IPS-11a (cell line): Measurements from ENCODE around the gene CITED4.

Experiments used
- H3K4me3 ChIP-seq: one replicate; pipeline ENCODE4 v1.5.1; 2013; ENCODE audit warnings: low read depth, low read length, control low read depth

The CITED4 gene

DNA sequence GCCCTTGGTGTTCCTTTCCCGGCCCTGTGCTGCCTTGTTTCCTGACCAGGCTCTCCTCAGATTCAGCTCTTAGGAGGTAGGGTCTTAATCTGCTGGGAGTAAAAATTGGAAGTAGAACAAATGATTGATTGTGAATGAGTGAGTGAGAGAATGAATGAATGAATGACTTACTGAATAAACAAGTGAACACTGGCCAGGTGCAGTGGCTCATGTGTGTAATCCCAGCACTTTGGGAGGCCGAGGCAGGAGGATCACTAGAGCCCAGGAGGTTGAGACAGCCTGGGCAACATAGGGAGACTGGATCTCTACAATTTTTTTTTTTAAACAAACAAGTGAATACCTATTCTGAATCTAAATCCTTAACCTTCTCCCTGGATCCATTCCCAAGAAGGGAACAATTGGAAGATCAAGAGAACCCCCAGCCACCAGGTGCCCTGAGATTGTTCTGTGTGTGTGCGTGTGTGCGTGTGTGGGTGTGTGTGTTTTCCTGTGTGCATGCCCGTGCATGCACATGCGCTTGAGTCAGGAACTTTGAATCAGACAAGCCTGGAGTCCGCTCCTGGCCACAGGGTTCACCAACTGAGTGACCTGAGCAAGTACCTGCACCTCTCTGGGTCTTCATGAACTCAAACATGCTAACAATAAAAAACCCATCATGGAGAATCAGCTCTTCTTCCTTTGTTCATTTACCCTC lies 24.3 kb upstream of the CITED4 start:
- no peak overlapping the region for H3K4me3 ChIP-seq

DNA sequence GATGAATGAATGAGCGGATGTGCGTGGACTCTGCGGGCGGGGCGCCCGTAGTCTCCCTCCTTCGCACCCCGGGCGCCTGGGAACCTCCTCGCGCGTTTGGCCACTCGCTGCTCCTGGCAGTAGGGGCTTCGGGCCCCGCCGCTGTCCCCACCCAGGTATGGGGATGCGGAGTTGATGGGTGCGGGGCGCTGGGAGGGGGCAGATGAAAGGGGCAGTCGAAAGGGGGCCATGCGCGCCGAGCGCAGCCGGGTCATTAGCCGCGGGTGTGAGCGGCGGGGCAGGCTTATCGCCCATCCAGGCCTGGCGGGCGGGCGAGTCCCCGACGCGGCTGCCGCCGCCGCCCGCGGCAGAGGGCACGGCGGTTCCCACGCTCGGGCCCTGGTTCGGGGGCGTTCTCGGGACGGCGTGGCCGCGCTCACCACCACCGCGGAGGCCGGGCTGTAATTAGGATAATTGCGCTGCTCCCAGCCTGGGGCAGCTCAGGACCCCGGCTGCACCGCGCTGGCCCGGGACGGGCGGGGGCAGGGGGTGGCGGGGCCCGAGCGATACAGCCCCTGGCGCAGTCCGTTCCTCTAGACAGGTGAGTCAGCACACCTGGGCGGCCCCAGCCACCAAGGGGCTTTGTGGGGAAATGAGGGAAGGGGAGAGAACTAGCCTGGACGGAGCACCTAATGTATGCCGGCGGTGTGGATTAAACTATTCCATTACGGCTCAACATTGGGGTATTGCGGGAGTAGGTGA lies 22.1 kb upstream of the CITED4 start:
- H3K4me3 ChIP-seq: peak overlapping the region; percentile 27

DNA sequence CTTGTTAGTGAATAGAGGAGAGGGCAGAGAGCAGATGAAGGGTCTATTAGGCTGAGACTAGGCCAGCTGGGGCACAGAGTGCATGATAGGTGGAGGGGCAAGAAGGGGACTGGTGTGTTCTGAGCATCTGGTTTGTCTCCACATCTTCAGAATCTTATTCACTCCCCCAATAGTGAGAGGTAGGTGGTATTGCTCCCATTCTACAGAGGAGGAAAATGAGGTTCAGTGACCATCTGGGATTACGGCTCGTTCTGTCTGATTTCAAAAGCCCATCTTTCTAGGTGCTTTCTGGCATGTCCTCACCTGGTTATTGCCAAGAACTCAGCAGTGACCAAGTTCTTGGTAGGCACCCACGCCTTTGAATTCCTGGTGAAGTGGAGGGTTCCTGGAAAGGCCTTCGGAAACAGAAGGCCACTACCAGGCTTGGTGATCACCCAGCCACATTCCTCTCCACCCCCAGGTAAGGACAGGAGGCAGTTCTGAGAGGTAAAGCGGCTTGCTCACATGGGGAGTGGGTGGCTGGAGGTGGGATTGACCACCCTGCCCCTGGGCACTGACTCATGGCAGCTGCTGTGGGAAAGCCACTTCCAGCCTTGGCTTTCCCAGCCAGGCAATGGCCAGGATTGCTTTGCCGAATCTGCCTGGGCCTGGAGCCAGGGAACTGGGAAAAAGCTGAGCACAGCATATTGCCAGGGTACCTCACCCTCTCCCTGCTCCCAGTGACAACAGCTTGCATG lies 18.8 kb upstream of the CITED4 start:
- no peak overlapping the region for H3K4me3 ChIP-seq

DNA sequence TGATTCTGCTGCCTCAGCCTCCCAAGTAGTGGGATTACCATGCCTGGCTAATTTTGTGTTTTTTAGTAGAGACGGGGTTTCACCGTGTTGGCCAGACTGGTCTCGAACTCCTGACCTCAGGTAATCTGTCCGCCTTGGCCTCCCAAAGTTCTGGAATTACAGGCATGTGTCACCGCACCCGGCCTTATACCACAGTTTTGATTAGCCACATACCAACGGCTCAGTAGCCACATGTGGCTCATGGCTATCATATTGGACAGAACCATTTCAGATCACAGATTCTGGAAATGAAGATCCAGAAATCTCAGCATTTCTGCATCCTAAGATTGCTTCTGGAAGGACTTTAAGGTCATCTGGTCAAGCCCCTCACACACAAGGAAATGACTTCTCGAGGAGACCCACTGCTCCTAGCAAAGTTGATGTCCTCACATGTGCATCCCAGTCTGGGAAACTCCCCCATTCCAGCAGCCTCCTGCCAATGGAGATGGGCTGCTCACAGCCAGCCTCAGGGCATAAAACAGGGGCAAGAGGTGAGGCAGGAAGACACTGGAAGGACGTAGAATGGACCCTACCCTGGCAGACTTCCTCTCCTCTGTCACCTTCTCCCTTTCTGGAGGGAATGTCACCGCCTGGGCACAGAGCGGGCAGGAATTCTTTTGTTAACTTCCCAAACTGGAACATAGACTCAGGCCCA lies 17.5 kb upstream of the CITED4 start:
- H3K4me3 ChIP-seq: no peak overlapping the region

DNA sequence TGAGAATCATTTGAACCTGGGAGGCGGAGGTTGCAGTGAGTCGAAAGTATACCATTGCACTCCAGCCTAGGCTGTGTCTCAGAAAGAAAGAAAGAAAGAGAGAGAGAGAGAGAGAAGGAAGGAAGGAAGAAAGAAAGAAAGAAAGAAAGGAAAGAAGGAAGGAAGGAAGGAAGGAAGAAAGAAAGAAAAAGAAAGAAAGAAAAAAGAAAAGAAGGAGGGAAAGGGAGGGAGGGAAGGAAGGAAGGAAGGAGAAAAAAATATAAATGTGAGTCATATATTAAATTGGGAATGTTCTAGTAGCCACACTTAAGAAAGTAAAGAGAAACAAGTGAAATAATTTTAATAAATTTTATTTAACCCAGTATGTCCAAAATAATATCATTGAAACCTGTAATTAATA lies 16.7 kb upstream of the CITED4 start:
- no peak overlapping the region for H3K4me3 ChIP-seq

DNA sequence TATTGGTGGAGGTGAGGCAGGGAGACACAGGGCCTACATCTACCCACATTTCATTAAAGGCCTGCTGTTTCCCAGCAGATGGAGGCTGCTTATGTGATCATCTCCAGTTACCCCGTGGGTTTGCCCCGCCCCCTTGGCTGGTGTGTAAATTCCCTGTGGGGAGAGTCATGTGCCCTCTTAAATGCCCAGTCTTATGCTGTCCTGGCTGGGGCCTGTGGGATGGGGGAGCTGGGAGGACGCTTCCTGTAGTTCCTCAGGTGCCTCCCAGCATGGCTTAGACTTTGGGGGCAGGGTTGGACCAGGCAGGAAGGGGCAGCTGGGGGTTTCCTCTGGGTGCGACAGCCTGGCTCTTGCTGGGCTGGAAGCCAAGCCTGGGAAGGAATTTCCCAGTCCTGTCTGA lies 15.5 kb upstream of the CITED4 start:
- no peak overlapping the region for H3K4me3 ChIP-seq

DNA sequence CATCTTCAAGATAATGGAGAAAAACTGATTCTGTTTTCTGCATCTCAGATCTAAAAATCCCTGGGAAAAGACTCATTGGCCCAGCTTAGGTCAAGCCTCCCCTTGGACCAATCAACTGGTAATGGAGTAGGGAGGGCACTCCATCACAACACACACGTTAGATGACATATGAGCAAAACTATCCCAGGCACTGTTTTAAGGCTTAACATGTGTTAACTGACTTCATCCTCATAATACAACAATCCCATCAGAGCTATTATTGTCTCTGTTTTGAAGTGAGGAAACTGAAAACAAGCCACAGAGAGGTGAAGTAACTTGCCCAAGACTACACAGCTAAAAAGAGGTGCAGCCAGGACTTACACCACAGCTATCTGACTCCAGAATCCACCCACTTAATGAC lies 14.7 kb upstream of the CITED4 start:
- no peak overlapping the region for H3K4me3 ChIP-seq

DNA sequence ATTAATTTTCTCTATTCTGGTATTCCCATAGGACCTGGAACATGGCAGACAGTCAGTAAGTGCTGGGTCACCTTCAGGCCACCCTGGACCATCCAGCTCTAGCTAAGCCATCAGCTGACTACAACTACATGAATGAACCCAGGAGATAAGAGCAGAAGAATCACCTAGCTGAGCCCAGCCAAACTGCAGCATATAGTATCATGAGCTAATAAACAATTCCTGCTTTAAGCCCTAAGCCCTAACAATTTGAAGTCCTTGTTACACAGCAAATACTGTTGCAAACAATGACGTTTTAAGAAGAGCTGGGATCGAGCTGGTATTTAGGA lies 14.2 kb upstream of the CITED4 start:
- no peak overlapping the region for H3K4me3 ChIP-seq

DNA sequence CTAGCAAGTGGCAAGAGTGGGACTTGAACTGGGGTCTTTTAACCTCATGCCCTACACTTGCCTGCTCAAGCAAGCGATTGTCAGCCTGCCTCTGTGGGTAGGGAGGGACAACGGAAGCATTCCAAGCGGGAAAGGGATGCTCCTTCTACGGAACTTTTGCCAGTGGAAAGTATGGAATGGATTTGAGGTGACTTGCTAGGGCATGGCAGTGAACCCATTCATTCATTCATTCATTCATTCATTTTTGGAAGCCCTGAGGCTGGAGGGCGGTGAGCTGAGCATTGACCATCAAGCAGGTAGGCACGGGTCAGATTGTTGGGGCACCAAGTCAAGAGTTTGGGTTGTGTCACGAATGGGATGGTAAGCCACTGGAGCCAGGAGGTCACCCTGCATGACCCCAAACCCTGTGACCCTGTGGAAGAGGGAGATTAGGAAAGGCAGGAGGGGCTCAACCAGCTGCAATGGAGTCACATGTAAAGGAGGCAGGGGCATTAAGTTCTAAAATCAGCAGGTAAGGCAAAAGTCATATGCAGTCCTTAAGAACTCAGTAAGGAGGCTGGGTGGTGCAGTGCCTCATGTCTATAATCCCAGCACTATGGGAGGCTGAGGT lies 11.8 kb upstream of the CITED4 start:
- H3K4me3 ChIP-seq: no peak overlapping the region

DNA sequence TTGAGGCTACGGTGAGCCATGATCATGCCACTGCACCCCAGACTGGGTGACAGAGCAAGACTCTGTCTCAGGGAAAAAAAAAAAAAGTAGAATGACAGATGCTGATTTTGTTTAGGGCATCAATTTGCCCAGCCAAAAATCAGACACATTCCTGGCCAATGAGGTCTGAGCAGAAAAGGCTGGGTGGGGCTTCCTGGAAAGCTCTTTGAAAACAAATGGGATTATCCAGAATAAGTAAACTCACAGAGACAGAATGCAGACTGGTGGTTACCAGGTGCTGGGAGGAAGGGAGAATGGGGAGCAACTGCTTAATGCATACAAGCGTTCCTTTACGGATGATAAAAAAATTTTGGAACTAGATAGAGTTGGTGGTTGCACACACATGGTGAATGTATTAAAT lies 10.1 kb upstream of the CITED4 start:
- H3K4me3 ChIP-seq: no peak overlapping the region

DNA sequence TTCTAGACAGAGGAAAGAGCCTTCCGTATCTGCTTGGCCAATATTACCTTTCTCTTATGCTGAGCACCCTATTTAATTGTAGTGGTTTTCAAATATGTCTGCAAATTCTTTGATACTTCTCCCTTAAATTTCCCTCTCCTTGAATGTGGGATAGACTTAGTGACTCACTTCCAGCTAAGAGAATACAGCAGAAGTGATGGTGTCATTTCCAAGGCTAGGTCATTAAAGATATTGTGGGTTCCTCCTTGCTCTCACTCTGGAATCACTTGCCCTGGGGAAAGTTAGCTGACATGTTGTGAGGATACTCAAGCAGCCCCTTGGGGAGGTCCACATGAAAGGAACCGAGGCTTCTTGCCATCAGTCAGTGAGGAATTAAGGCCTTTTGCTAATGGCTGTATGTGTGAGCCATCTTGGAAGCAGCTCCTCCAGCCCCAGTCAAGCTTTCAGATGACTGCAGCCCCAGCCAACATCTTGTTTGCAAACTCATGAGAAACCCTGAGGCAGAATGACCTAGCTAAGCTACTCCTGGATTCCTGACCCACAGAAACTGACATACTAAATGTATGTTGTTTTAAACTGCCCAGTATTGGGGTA lies 8.1 kb upstream of the CITED4 start:
- H3K4me3 ChIP-seq: no peak overlapping the region

DNA sequence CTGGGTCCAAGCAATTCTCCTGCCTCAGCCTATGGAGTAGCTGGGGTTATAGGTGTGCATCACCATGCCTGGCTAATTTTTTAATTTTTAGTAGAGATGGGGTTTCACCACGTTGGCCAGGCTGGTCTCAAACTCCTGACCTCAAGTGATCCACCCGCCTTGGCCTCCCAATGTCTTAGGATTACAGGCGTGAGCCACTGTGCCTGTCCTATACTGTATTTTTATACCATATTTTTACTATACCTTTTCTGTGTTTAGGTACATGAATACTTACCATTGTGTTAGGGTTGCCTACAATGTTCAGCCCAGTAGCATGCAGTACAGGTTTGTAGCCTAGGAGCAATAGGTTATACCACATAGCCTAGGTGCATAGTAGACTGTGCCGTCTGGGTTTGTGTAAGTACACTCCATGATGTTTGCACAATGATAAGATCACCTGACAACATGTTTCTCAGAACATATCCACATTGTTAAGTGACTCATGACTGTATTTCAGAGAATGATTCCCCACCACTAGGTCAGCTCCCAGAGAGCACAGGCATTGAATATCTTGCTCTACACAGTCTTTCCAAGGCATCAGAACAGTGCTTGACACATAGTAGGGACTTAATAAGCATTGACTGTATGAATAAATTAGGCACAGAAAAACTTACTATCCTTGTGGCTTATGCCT lies 6.0 kb upstream of the CITED4 start:
- H3K4me3 ChIP-seq: no peak overlapping the region

DNA sequence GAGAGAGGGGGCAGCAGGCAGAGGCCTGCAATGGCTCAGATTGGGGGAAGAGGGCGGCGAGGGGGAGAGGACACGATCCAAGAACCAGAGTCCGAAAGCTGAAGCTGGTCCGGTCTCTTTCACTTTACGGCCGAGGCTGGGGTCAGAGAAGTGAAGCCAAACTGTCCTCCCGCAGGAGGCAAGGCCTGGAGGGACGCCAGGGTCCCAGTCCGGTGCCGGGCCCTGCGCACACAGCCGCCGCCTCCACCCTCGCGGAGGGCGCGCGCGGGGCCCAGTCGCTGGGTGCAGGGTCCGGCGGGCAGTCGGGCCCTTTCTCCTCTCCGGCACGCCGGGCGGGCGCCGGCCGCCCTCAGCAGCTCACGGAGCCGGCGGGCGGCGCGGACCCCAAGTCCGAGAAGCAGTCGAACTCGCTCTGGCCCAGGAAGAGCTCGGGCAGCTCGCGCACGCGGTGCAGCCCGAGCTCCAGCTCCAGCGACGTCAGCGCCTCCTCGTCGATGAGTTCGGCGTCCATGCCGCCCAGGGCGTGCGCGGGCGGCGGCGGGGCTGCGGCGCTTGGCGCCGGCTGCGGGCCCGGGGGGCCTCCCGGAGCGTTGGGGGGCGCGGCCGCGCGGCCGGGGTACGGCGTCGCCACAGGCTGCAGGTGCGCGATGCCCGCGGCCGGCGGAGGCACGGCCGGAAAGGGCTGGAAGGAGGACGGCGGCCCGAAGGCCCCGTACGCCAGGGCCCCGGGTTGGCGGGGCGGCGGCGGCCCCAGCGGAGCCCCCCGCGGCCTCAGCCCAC lies 749 bp downstream of the CITED4 start:
- peak overlapping the region; percentile 47 for H3K4me3 ChIP-seq

DNA sequence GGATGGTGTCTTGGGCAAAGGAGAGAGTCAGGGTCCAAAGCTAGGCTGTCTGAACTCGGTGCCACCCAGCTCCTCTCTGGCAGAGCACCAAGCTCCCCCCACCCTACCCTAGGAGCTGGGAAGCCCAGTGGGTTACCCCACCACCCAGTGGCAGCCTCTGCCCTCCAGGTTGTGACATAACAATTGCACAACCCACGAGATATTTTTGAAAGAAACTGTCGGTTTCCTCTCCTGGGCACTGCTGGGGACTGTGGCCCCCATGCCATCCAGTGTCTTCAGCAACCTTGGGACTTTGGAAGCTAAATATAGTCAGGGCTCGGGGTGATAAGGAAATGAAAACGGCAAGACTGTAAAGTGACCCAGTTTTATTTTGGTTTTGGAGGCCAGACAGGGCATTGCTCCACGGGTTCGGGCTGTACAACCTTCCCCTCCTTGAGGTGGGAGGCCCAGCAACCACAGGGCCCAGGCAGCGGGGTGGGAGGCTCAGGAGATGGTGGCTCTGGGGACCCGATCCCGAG lies 1.4 kb downstream of the CITED4 start:
- H3K4me3 ChIP-seq: peak overlapping the region; percentile 33

DNA sequence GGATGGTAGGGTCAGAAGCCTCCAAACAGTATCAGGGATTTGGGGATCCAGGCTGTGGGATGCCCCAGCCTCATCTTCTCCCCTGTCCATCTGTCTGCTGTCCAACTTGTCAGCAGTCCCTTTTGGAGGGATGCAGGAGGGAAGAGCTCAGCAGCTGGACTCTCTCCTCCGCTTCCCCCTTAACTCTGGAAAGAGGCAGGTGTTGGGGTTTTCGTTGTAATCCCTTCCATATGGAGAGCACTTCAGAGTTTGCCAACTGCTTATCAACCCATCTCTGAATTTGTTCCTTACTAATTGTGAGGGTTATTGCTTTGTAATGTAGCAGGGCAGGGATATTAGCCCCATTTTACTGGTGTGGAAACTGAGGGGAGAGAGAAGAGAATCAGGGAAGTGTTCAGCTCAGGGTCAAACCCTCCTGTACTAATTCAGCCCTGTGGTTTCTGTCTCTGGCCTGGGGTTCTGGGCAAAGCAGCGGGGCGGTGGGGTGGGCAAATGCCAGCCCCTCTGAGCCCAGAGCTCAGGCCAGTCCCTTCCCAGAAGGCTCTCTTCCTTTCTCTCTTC lies 3.2 kb downstream of the CITED4 start:
- no peak overlapping the region for H3K4me3 ChIP-seq

DNA sequence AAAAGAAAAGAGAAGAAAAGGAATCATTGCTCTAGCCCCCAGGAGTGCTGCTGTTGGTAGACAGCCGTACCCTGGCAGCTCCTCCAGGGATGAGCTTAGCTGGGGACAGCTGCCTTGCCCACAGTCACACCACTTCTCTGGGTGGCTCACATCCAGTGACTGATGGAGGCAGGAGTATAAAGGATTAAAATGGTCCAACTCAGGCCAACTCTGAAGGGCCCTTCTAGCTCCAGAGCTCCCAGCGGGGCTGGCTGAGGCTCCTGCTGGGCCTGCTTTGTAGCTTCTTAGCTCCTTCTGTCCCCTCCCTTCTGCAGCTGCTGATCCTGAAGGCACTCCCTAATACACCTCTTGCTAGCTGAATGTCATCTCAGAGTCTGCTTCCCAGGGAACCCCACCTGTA lies 4.4 kb downstream of the CITED4 start:
- H3K4me3 ChIP-seq: no peak overlapping the region

DNA sequence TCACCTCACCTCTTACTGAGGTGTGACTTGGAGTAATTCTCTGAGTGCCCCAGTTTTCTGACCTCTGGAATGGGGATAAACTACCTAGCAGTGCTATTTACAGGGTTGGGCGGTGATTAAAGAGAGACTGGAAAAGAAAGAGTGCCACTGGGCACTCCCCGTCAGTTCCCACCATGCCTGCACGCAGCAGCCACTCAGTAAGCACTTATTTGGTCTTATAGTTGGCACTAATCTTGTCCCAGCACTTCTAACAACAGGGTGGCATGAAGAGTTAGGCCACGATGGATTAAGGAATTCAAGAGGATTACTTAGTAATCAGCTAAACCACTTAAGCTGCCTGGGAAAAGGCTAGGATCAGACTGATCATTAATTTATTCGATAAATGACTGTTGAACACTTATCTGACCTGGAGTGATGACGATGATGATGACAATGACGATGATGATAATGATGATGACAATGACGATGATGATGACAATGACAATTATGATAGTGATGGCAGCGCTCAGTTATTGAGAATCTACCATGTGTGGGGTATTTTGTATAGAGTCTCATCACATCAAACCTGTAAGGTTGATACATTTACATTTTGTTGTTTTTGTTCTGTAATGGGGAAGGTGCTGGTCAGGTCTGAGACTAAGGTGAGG lies 5.4 kb downstream of the CITED4 start:
- no peak overlapping the region for H3K4me3 ChIP-seq

DNA sequence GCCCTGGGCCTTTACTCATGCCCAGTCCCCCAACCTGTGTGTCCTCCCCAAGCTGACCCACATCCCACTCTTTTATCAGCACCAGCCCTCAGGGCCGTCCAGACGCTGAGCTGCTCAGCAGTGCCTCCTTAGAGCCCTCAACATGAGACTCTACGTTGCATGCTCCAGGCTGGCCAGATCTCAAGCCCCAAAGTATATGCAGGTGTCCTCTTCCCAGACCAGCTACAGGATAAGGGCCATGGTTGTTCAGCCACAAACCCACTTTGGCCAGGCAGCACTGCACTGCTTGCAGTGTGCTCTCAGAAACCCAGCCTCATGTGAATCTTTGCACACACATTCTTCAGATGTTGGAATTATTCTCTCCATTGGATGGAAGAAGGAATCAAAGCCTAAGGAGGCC lies 6.0 kb downstream of the CITED4 start:
- no peak overlapping the region for H3K4me3 ChIP-seq
